ENCODE data around the gene MTA1.

The MTA1 gene

GRCh38 chr14:105484069-105484996 is 64.7 kb downstream of the MTA1 start:
- H3K36me3 Mint-ChIP-seq: peaks cover 51% of the 10 kb centered on the region
- DNase-seq (ENCODE audit: low spot score in 2 of 2) (no peak), ATAC-seq (no peak)
- peak overlapping the region; percentile 7 for H3K4me3 Mint-ChIP-seq
- peaks cover 61% of the 10 kb centered on the region for H3K4me1 Mint-ChIP-seq
- H3K9me3 Mint-ChIP-seq: no peaks in the 10 kb centered on the region
- peak overlapping the region; percentile 100 for H3K27ac Mint-ChIP-seq

- Mint-ChIP-seq H3K27ac (peak overlapping the region; percentile 100), H3K9me3 (no peaks in the 10 kb centered on the region), H3K36me3 (peaks cover 53% of the 10 kb centered on the region), H3K4me3 (peak overlapping the region; percentile 7), H3K4me1 (peaks cover 62% of the 10 kb centered on the region)
- ATAC-seq: no peak
- DNase-seq (ENCODE audit: low spot score in 2 of 2): no peak
These were observed 65.4 kb downstream of the MTA1 start for GRCh38 chr14:105484997-105485393.

GRCh38 chr14:105485739-105486162 is 66.1 kb downstream of the MTA1 start:
- peak overlapping the region; percentile 100 for H3K27ac Mint-ChIP-seq
- H3K36me3 Mint-ChIP-seq: peaks cover 50% of the 10 kb centered on the region
- H3K9me3 Mint-ChIP-seq: no peaks in the 10 kb centered on the region
- no peak for ATAC-seq
- peak in 1 of 2 donors; percentile 61 for DNase-seq (ENCODE audit: low spot score in 2 of 2)
- H3K4me1 Mint-ChIP-seq: peaks cover 59% of the 10 kb centered on the region
- H3K4me3 Mint-ChIP-seq: peak overlapping the region; percentile 81

GRCh38 chr14:105486163-105486973 is 66.7 kb downstream of the MTA1 start, which contains the start of gene CRIP1:
Gene CRIP1 (plus strand): TSS chr14:105486886. CDS start chr14:105487260, 374 bp downstream.
- ATAC-seq (no peak), DNase-seq (ENCODE audit: low spot score in 2 of 2) (no peak)
- H3K36me3 Mint-ChIP-seq: peaks cover 51% of the 10 kb centered on the region
- H3K27ac Mint-ChIP-seq: peak within 1 kb of the TSS; percentile 100
- no peaks in the 10 kb centered on the region for H3K9me3 Mint-ChIP-seq
- H3K4me1 Mint-ChIP-seq: peaks cover 53% of the 10 kb centered on the region
- H3K4me3 Mint-ChIP-seq: peak within 1 kb of the TSS; percentile 81

- Mint-ChIP-seq H3K4me3 (peak overlapping the region; percentile 81), H3K27ac (peak overlapping the region; percentile 93), H3K4me1 (peaks cover 53% of the 10 kb centered on the region), H3K9me3 (no peaks in the 10 kb centered on the region), H3K36me3 (peaks cover 53% of the 10 kb centered on the region)
- ATAC-seq (no peak), DNase-seq (ENCODE audit: low spot score in 2 of 2) (peak in 1 of 2 donors; percentile 83)
These were observed 67.4 kb downstream of the MTA1 start for GRCh38 chr14:105486974-105487448.

GRCh38 chr14:105487449-105487985 is 67.9 kb downstream of the MTA1 start:
- Mint-ChIP-seq H3K36me3 (peaks cover 49% of the 10 kb centered on the region), H3K4me3 (peak overlapping the region; percentile 81), H3K9me3 (no peaks in the 10 kb centered on the region), H3K27ac (peak overlapping the region; percentile 93), H3K4me1 (peaks cover 49% of the 10 kb centered on the region)
- ATAC-seq (no peak), DNase-seq (ENCODE audit: low spot score in 2 of 2) (peak; percentile 60 to 84)

GRCh38 chr14:105487986-105488777 is 68.6 kb downstream of the MTA1 start:
- Mint-ChIP-seq H3K4me1 (peaks cover 46% of the 10 kb centered on the region), H3K36me3 (peaks cover 49% of the 10 kb centered on the region), H3K4me3 (peak overlapping the region; percentile 81), H3K9me3 (no peaks in the 10 kb centered on the region), H3K27ac (peak overlapping the region; percentile 93)
- no peak for ATAC-seq
- DNase-seq (ENCODE audit: low spot score in 2 of 2): peak in 1 of 2 donors; percentile 73

- H3K9me3 Mint-ChIP-seq: no peaks in the 10 kb centered on the region
- peak overlapping the region; percentile 93 for H3K27ac Mint-ChIP-seq
- peaks cover 49% of the 10 kb centered on the region for H3K36me3 Mint-ChIP-seq
- no peak for DNase-seq (ENCODE audit: low spot score in 2 of 2)
- peak overlapping the region; percentile 81 for H3K4me3 Mint-ChIP-seq
- no peak for ATAC-seq
- H3K4me1 Mint-ChIP-seq: peaks cover 46% of the 10 kb centered on the region
These were observed 69.3 kb downstream of the MTA1 start for GRCh38 chr14:105488781-105489541.

GRCh38 chr14:105489542-105490266 is 70.1 kb downstream of the MTA1 start:
- peaks cover 43% of the 10 kb centered on the region for H3K36me3 Mint-ChIP-seq
- H3K4me1 Mint-ChIP-seq: peaks cover 39% of the 10 kb centered on the region
- DNase-seq (ENCODE audit: low spot score in 2 of 2) (peak; percentile 66 to 90), ATAC-seq (peak; percentile 14)
- H3K9me3 Mint-ChIP-seq: no peaks in the 10 kb centered on the region
- peak overlapping the region; percentile 81 for H3K4me3 Mint-ChIP-seq
- peak overlapping the region; percentile 93 for H3K27ac Mint-ChIP-seq

- peak overlapping the region; percentile 81 for H3K4me3 Mint-ChIP-seq
- DNase-seq (ENCODE audit: low spot score in 2 of 2) (peak; percentile 48 to 82), ATAC-seq (peak; percentile 1)
- H3K36me3 Mint-ChIP-seq: peaks cover 42% of the 10 kb centered on the region
- no peaks in the 10 kb centered on the region for H3K9me3 Mint-ChIP-seq
- H3K27ac Mint-ChIP-seq: peak overlapping the region; percentile 93
- peaks cover 33% of the 10 kb centered on the region for H3K4me1 Mint-ChIP-seq
These were observed 70.6 kb downstream of the MTA1 start for GRCh38 chr14:105490267-105490571.

- Mint-ChIP-seq H3K36me3 (peaks cover 42% of the 10 kb centered on the region), H3K4me3 (peak within 1 kb of the TSS; percentile 81)
- ATAC-seq: peak; percentile 83
These were observed 71.1 kb downstream of the MTA1 start, which contains the start of gene TEDC1 for GRCh38 chr14:105490572-105491365. Gene TEDC1 (plus strand): TSS chr14:105491246. CDS start chr14:105491376, 130 bp downstream.

GRCh38 chr14:105491366-105491973 is 71.8 kb downstream of the MTA1 start:
- DNase-seq (ENCODE audit: low spot score in 2 of 2): peak; percentile 86 to 97
- peaks cover 24% of the 10 kb centered on the region for H3K4me1 Mint-ChIP-seq
- ATAC-seq: peak; percentile 8
- H3K36me3 Mint-ChIP-seq: peaks cover 42% of the 10 kb centered on the region
- H3K4me3 Mint-ChIP-seq: peak overlapping the region; percentile 81
- H3K27ac Mint-ChIP-seq: peak overlapping the region; percentile 74
- no peaks in the 10 kb centered on the region for H3K9me3 Mint-ChIP-seq

More at GRCh38 chr14:105490572-105491365, 71.1 kb downstream of the MTA1 start, which contains the start of gene TEDC1:
- Mint-ChIP-seq H3K4me1 (peaks cover 28% of the 10 kb centered on the region), H3K27ac (peak within 1 kb of the TSS; percentile 93), H3K9me3 (no peaks in the 10 kb centered on the region)
- DNase-seq (ENCODE audit: low spot score in 2 of 2): peak; percentile 93 to 98

All from stimulated activated effector memory CD8-positive, alpha-beta T cell treated with anti-CD3 and anti-CD28 coated beads, Interleukin-12 subunit alpha, Interleukin-12 subunit beta, amount 100 ng/mL, for 72 hours (primary cell).